Hematopoietic multipotent progenitor cell (in vitro differentiated cells): ENCODE measurements around the gene FRMPD4. TPM values are rescaled to one million over a fixed set of nuclear protein-coding genes. Genes with fewer than 3 reads are reported as not detected.
"Not testable (repeated sequence)": the region's sequence is repeated elsewhere in the genome, so short reads cannot be mapped to it uniquely, and the experiment has no call there.

Experiments
- DNase-seq, 3 donors: peaks; one replicate each; pipeline ENCODE4 v3.0.0-alpha.2; 2011 to 2015; ENCODE audit warnings: low read depth in 2 of 3, low spot score in 2 of 3
- total RNA-seq: library from RNA; depleted of rRNA; stranded (reverse); fragments of >200 nt; gene quantifications from one replicate; pipeline ENCODE4 v1.2.3, GENCODE V29; 2012

The FRMPD4 gene
- total RNA-seq: not detected

DNA sequence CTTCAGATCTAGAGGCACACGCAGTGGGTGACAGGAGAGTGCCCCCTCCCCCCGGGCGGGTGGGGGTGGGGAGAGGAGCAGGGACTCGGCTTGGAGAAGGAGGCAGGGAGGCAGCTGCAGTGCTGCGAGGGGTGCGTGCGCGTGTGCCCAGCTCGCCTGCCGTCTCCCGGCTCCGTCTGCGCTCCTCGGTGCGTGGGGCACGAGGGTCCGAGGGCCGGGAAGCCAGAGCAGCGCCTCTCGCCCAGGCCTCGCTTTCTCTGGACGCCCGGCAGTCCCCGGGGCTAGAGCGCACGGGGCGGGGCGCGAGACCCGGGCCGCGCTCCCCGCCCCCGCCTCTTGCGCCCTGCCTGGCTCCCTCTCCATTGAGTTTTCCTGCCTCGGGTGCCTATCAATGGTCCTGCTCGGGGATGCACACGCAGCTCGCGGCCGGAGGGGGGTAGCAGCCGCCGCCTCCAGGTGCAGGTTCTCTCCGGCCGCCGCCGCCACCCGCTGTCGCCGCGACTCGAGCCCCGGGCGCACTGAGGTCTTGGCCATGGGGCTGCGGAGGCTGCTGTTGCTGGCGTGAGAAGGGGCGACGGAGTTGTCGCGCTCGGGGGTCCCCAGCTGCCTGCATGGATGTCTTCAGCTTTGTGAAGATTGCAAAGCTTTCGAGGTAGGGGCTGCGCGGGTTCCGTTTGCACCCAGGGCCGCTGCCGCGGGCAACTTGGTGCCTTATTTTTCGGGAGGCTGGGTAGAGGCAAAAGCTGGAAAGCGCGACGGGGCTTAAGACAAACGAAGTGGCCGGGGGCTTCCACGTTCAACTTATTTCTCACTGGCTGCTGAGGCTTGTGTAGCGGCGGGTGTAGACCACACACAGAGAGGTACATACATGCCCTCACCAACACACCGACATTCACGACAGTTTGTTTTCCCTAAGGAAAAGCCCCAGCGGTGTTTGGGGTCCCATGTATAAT, at the start of gene FRMPD4:
Gene FRMPD4, plus strand, starts transcription at position 113 of the 953 bp plus-strand sequence. Its CDS starts 499 bp downstream, at position 612.
- DNase-seq: no peak

DNA sequence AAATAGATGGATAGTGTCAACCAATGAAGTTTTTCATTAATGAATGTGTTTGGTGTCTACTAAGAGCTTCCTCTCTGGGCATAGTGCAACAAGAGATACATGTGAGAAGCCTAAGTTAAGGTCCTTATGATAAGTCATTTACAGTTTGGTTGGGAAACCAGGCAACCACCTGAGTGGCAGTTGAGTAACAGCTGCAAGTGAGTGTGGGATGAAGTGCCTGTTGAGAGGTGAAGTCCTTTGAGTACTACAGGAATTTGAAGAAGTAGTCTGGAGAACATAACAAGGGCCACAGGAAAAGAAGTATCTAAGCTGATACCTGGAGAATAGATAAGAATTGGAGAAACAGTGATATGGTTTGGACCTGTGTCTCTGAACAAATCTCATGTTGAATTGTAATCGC, 48.5 kb upstream of the FRMPD4 start:
- DNase-seq: no peak

DNA sequence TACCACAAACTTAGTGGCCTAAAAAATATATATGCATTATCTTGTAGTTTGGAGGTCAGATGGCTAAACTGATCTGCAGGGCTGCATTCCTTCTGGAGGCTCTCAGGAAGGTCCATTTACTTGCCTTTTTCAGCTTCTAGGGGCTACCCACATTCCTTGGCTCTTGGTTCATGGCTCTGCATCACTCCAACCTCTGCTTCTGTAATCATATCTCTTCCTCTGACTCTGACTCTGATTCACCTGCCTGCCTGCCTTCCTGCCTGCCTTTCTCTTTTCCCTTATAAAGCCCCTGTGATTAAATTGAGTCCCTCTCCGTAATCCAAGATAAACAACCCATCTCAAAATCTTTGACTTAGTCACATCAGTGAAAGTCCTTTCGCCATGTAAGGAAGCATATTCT, 25.0 kb upstream of the FRMPD4 start:
- DNase-seq: no peak

DNA sequence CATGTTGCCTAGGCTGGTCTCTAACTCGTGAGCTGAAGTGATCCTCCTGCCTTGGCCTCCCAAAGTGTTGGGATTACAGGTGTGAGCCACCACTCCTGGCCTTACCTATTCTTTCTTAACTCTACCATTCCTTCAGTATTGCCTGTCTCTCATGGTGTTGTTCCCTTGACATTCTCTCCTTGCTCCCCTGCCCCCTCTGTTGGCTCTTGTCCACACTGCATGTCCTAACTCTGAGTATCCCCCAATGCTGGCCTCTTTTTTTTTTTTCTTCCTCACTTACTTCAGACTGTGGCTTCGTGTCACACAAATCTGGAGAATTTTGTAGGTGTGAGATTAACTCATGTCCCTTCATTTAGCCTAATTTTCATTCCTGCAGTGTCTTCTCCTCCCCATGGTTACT, 22.9 kb upstream of the FRMPD4 start:
- DNase-seq: no peak

DNA sequence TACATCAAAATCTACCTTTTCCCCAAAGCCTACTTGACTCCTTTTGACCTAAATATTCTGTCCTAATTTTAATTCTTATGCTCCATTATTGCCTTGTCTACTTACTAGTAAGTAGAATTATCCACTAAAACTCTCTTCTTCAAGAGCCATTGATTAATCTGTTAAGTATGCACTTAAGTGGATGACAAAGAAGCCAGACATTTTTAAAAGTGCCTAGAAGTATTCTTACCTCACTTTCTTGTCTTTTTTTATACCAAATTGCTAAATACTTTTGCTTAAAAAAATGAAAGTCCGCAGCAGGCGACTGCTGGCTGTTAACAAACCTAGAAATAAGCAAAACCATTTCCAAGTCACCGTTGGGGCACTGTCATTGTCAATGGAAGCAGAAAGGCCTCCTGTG, 20.1 kb upstream of the FRMPD4 start:
- no peak for DNase-seq

DNA sequence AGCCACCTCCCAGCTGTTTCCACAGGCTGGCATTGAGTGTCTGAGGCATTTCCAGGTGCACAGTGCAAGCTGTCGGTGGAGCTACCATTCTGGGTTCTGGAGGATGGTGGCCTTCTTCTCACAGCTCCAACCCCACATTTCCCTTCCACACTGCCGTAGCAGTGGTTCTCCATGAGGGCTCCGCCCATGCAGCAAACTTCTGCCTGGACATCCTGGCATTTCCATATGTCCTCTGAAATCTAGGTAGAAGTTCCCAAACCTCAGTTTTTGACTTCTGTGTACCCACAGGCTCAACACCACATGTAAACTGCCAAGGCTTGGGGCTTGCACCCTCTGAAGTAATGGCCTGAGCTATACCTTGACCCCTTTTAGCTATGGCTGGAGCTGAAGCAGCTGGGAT, 10.3 kb upstream of the FRMPD4 start:
- DNase-seq: no peak

DNA sequence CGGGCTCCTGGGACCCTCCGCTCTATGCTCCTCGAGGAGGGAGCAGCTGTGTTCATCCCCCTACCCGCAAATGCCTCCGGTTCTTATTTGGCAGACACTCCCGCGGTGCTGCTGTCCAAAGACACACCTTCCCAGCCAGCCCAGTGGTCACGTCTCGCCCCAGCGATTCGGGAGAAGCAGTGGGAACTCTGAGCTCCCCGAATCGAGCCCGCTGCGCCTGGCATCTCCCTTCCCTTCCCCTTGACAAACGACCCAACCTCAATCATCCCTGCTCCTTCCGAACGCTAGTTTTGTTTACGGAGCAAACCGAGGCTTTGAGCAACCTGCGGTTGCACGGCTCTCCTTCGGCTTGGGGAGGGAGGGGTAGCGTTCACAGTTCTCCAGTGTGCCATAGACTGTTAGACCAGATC, 317 bp upstream of the FRMPD4 start:
- no peak for DNase-seq

DNA sequence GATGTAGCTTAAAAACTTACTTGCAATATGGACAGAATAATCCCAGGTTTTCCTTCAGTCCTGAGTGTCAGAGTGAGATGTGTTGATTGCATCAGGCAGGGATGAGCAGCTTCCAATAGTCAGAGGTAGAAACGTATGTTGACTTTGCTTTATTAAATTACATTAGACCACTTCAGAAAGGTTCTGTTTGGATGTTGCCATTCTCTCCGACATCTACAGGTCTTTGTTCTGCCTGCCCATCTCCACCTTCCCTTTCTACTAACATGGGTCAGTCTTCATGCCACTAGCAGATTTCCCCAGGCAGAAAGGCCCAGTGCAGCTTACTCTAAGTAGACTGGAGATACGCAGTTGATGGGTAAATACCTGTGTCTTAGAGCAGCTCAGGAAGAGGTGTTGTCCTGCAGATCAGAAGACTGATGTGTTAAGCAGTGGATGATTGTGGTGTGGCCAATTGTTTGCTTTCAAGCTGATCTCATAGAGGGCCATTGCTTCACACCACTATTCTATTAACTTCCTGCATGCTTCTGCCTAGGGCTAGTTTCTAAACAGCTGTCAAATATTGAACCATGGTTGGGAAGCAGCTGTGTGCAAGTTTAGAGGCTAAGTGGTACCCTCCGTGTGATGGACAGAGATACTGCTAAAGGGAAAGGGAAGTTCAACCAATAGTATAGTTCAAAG, 1.8 kb downstream of the FRMPD4 start:
- no peak for DNase-seq

DNA sequence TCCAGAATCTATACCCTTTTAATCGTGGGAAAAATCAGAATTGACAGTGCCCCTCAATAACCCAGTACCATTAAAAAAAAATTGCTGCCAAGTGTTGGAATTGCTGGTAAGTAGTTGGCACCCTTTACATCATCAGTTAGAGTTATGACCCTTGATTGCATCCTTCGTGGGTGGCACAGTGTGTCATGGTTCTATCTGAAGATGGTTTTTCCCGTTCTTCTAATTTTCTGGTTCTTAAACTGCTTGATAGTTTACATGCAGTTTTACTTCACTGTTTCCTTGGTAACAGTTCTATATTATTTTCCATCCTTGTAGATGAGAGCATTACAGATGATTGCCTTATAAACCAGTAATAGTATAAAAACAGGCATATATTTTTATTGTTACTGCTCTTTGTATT, 3.2 kb downstream of the FRMPD4 start:
- DNase-seq: no peak

DNA sequence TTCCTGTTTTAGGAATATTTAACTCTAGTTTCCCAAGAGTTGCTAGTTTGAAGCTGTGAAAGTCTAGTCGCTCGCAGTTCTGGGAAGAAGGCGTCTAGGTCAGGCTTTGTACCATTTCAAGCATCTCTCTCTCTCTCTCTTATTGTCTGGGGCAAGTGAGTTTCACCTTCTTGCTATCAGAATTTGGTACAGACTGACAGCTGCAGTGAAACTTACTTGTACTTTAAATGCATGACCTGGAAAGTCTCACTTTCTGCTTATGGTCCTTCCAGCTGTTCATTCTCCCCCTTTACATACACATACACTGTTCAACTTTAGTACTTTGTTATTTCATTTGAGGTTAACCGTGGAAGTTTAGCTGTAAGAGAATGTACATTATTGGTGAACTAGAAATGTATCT, 4.4 kb downstream of the FRMPD4 start:
- no peak for DNase-seq

DNA sequence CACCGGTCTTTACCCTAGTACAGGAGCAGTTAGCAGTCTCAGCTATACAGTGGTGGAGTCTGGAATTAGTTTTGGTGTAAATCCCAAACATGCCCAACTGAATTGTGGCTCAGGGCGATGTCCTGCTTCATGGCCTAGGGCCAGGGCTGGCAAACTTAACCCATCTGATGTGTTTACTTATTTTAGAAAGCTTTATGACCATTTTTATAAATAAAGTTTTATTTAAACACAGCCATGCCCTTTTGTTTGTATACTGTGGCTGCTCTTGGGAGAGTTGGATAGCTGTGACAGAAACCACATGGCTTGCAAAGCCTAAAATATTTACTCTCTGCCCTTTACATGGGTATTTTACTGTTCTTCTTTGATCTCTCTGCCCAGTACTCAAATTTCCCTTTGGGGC, 7.1 kb downstream of the FRMPD4 start:
- DNase-seq: no peak

DNA sequence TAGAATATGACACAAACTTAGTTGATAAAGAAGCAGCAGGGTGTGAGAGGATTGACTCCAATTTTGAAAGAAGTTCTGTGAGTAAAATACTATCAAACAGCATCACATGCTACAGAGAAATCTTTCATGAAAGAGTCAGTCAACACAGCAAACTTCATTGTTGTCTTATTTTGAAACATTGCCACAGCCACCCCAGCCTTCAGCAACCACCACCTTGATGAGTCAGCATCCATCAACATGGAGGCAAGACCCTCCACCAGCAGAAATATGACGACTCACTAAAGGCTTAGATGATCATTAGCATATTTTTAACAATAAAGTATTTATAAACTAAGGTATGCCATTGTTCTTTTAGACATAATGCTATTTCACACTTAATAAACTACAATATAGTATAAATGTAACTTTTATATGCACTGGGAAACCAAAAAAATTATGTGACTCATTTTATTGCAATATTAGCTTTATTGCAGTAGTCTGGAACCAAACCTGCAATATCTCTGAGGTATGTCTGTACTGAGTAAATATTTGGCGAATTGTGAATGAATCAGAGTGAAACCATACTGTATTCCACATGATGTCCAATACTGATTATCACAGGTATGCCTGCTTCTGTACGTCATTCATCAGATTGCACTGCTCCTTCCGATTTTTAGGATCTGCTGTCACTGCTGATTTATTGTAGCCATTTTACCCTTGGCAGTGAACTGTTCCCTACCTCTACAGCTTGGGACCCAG, 11.6 kb downstream of the FRMPD4 start:
- DNase-seq: no peak

DNA sequence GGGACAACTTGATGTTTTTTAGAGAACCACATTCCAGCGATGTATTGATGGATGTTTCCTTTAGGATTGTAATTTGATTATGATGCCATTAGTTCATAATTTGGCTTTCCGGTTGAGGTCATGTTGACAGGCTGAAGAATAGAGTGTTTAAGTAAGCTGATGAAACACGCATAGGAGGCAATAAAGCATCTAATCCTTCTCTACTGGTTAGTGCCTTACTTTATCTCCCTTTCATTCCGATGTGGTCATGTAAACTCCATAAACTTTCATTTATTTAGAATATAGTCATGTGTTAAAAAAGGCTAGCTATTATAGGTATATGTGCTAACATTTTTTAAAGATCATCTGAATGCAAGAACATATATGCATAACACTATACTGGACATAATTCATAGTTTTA, 15.0 kb downstream of the FRMPD4 start:
- no peak for DNase-seq

DNA sequence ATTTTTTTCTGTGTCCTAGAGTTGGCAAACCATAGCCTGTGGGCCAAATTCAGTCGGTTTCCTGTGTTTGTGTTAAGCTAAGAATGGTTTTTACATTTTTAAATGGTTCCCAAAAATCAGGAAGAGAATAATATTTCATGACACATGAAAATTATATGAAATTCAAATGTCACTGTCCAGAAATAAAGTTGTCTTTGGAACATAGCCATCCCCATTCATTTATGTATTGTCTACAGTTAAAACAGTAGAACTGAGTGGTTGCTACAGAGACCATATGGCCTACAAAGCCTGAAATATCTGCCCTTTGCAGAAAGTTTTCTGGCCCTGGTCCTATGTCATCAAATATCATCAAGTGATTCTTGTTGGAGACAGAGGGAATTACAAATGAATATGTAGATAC, 15.5 kb downstream of the FRMPD4 start:
- no peak for DNase-seq

DNA sequence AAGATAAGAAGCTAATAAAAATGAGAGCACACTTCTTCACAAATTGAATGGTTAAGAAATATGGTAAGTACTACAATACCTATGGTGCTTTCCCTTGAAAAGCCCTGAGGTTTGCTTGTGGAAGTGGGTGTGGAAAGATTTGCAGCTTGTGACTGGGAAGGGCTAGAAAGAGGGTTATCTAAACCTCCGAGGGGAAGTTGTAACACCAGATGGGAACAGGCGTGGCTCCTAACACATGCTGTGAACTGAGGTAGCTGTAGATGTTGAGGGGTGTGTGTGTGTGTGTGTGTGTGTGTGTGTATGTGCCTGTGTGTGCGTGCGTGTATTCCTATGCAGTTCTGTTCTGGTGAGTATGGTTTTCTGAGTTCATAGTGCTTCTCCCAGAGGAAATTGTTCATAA, 21.5 kb downstream of the FRMPD4 start:
- no peak for DNase-seq

DNA sequence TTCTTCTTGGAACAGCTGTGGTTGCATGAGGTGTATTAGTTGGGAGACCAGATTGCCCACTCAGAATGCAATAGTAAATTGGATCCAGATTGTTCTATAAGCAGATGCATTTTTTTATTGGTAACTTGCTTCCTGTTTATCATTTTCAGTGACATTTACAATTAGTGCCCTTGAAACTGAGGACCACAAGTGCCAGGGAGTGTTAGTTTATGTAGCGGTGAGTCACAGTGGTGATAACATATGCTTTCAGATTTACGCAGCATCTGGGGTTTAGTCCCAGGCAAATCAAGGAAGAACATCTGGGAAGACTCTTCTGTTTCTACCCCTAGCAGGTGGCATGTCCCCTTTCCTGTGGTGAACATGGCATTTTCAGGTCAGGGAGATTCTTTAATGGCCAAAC, 24.1 kb downstream of the FRMPD4 start:
- DNase-seq: no peak

DNA sequence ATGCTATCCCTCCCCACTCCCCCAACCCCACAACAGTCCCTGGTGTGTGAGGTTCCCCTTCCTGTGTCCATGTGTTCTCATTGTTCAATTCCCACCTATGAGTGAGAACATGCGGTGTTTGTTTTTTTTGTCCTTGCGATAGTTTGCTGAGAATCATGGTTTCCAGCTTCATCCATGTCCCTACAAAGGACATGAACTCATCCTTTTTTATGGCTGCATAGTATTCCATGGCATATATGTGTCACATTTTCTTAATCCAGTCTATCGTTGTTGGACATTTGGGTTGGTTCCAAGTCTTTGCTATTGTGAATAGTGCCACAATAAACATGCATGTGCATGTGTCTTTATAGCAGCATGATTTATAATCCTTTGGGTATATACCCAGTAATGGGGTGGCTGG, 25.9 kb downstream of the FRMPD4 start:
- not testable (repeated sequence) for DNase-seq

DNA sequence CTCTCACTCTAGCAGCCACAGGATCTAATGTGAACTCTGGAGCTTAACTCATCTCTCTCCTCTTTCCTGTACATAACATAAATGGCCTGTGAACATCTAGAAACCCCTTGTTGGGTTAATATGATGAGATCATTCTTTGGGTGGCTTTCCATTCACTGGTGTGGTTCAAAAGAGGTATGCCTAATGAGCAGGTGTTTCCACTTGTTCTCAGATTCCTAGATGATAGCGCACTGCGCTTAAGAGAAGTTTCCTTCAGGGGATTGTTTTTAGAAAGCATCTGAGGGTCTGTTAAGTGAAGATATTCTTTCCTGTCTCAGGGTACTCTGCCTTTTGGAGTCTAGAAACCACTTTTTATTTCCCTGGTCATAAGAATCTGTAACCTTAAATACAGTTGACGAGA, 32.5 kb downstream of the FRMPD4 start:
- no peak for DNase-seq

DNA sequence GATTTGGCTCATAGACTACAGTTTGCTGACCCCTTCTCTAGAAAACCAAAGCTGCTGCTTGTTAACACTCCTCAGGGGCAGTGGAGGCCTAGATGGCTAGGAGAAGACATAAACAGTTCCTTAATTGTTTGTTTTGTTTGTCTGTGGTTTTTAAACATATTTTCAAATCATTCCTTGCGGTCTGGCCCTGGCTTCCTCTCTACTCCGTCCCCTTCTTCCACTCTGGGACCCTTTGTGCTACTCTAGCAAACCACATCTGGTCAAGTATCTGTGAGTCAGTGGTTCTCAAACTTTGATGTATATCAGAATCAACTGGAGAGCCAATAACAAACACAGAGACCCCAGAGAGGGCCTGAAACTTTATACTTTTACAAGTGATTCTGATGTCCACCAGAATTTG, 36.1 kb downstream of the FRMPD4 start:
- DNase-seq: no peak

DNA sequence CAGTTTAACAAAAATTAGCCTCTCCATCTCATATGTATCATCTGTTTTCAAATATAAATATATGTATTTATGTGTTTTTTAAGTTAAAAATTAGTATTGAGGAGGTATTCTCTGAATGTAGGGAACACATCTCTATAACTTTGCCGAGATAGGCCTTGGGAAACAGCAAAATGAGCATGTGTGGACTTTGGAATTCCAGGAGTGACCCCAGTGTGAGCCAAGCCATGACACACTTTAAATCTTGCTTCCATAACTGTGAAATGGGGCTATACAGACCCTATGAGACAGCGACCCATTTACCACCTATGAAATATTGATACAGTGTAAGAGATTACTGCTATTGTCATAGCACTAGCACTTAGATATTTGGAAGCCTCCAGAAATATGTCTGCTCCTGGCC, 58.8 kb downstream of the FRMPD4 start:
- no peak for DNase-seq

DNA sequence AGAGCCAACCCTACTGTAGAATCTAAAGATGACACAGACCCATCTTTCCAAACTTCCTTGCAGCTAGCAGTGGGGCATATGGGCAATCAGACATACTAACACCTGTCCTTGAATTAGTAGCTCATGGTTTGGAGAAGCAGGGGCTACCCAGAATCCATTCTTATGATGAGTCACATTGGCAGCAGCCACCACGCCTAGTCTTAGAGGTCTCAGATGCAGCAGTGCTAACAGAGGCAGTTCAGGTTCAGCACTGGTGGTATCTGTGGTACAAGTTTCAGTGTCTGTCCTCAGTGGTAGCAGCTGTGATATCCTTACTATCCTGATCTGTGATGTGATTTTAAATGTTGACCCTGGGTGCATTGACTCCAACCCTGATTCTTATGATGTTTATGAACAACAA, 68.1 kb downstream of the FRMPD4 start:
- no peak for DNase-seq
